ENCODE data around the gene MMP14. TPM values are rescaled to one million over a fixed set of nuclear protein-coding genes. Genes with fewer than 3 reads are reported as not detected.
"Not testable (repeated sequence)": the region's sequence is repeated elsewhere in the genome, so short reads cannot be mapped to it uniquely, and the experiment has no call there.

MMP14 gene
- total RNA-seq, 2 experiments from 2014 or later: 1.8 to 2.4 TPM

- H3K36me3 Mint-ChIP-seq (ENCODE audit: low read depth): no peaks in the 10 kb centered on the region
- peaks cover 14% of the 10 kb centered on the region for H3K27me3 Mint-ChIP-seq (ENCODE audit: low read depth)
- peaks cover 22% of the 10 kb centered on the region for H3K4me1 Mint-ChIP-seq (ENCODE audit: low read depth)
- ChIA-PET CTCF (interaction anchor here (1.6 kb wide), 1 partner anchor 38 kb away, joined by 5 read pairs; no protein-coding TSS in a partner anchor), POLR2A (interaction anchor here (0.8 to 1.0 kb wide), 2 partner anchors 152 to 217 kb away, joined by 3 read pairs; partner anchors contain the start of gene ABHD4)
- no peak for DNase-seq
- no peak within 1 kb of the TSS for H3K27ac Mint-ChIP-seq
- no peaks in the 10 kb centered on the region for H3K9me3 Mint-ChIP-seq (ENCODE audit: insufficient read depth)
- H3K4me3 Mint-ChIP-seq: no peak within 1 kb of the TSS
- no peak for ATAC-seq
Observed at GRCh38 chr14:22814941-22815713, 21.3 kb upstream of the MMP14 start, which contains the start of gene SLC7A7. SLC7A7 (minus strand) TSS chr14:22815435; CDS start chr14:22813398, 2,037 bp downstream.

- no peaks in the 10 kb centered on the region for H3K9me3 Mint-ChIP-seq (ENCODE audit: insufficient read depth)
- CTCF ChIA-PET: interaction anchor here (0.9 to 23.8 kb wide), 6 partner anchors 12 to 263 kb away, joined by 3 to 590 read pairs (median 5); no protein-coding TSS in a partner anchor
- H3K36me3 Mint-ChIP-seq (ENCODE audit: low read depth): no peaks in the 10 kb centered on the region
- no peak overlapping the region for H3K4me3 Mint-ChIP-seq
- H3K4me1 Mint-ChIP-seq (ENCODE audit: low read depth): peaks cover 30% of the 10 kb centered on the region
- ATAC-seq (peak; percentile 12), DNase-seq (no peak)
- POLR2A ChIA-PET: interaction anchor here (1.2 kb wide), 1 partner anchor 249 kb away, joined by 4 read pairs; no protein-coding TSS in a partner anchor
- peaks cover 27% of the 10 kb centered on the region for H3K27me3 Mint-ChIP-seq (ENCODE audit: low read depth)
- no peak overlapping the region for H3K27ac Mint-ChIP-seq
Observed at GRCh38 chr14:22819151-22819988, 17.0 kb upstream of the MMP14 start.

- no peak for ATAC-seq
- no peak overlapping the region for H3K4me3 Mint-ChIP-seq
- CTCF ChIA-PET: interaction anchor here (1.0 to 23.8 kb wide), 6 partner anchors 10 to 264 kb away, joined by 3 to 590 read pairs (median 4); no protein-coding TSS in a partner anchor
- no peaks in the 10 kb centered on the region for H3K36me3 Mint-ChIP-seq (ENCODE audit: low read depth)
- H3K27me3 Mint-ChIP-seq (ENCODE audit: low read depth): peaks cover 24% of the 10 kb centered on the region
- POLR2A ChIA-PET: no interaction called here
- no peak for DNase-seq
- no peaks in the 10 kb centered on the region for H3K9me3 Mint-ChIP-seq (ENCODE audit: insufficient read depth)
- peaks cover 34% of the 10 kb centered on the region for H3K4me1 Mint-ChIP-seq (ENCODE audit: low read depth)
- H3K27ac Mint-ChIP-seq: no peak overlapping the region
Observed at GRCh38 chr14:22820731-22821130, 15.7 kb upstream of the MMP14 start.

GRCh38 chr14:22821193-22822015 is 15.0 kb upstream of the MMP14 start:
- ChIA-PET POLR2A (interaction anchor here (0.8 kb wide), 1 partner anchor 41 kb away, joined by 4 read pairs; no protein-coding TSS in a partner anchor), CTCF (interaction anchor here (0.7 to 23.8 kb wide), 8 partner anchors 9 to 264 kb away, joined by 3 to 590 read pairs (median 4); no protein-coding TSS in a partner anchor)
- no peak for DNase-seq
- no peaks in the 10 kb centered on the region for H3K9me3 Mint-ChIP-seq (ENCODE audit: insufficient read depth)
- H3K36me3 Mint-ChIP-seq (ENCODE audit: low read depth): no peaks in the 10 kb centered on the region
- H3K27me3 Mint-ChIP-seq (ENCODE audit: low read depth): peaks cover 24% of the 10 kb centered on the region
- no peak for ATAC-seq
- peaks cover 32% of the 10 kb centered on the region for H3K4me1 Mint-ChIP-seq (ENCODE audit: low read depth)
- H3K27ac Mint-ChIP-seq: no peak overlapping the region
- H3K4me3 Mint-ChIP-seq: peak overlapping the region; percentile 7

GRCh38 chr14:22822016-22822570 is 14.3 kb upstream of the MMP14 start:
- peaks cover 32% of the 10 kb centered on the region for H3K4me1 Mint-ChIP-seq (ENCODE audit: low read depth)
- DNase-seq (no peak), ATAC-seq (no peak)
- H3K27me3 Mint-ChIP-seq (ENCODE audit: low read depth): peaks cover 24% of the 10 kb centered on the region
- H3K9me3 Mint-ChIP-seq (ENCODE audit: insufficient read depth): no peaks in the 10 kb centered on the region
- H3K27ac Mint-ChIP-seq: no peak overlapping the region
- peak overlapping the region; percentile 39 for H3K4me3 Mint-ChIP-seq
- H3K36me3 Mint-ChIP-seq (ENCODE audit: low read depth): no peaks in the 10 kb centered on the region
- ChIA-PET POLR2A (interaction anchor here (1.3 kb wide), 1 partner anchor 31 kb away, joined by 8 read pairs; no protein-coding TSS in a partner anchor), CTCF (interaction anchor here (0.6 to 23.8 kb wide), 26 partner anchors 8 to 251 kb away, joined by 3 to 590 read pairs (median 7); partner anchors contain the start of genes HAUS4, LRP10, OXA1L and RBM23)

GRCh38 chr14:22822571-22823098 is 13.8 kb upstream of the MMP14 start:
- POLR2A ChIA-PET: interaction anchor here (0.9 to 1.3 kb wide), 2 partner anchors 31 to 48 kb away, joined by 3 to 8 read pairs; no protein-coding TSS in a partner anchor
- CTCF ChIA-PET: interaction anchor here (0.6 to 23.8 kb wide), 43 partner anchors 8 to 1088 kb away, joined by 3 to 590 read pairs (median 6); partner anchors contain the start of genes CDH24, DAD1, HAUS4 and LRP10
- peak; percentile 89 for ATAC-seq
- H3K4me3 Mint-ChIP-seq: peak overlapping the region; percentile 39
- H3K36me3 Mint-ChIP-seq (ENCODE audit: low read depth): no peaks in the 10 kb centered on the region
- peak; percentile 79 for DNase-seq
- no peaks in the 10 kb centered on the region for H3K9me3 Mint-ChIP-seq (ENCODE audit: insufficient read depth)
- peaks cover 32% of the 10 kb centered on the region for H3K4me1 Mint-ChIP-seq (ENCODE audit: low read depth)
- H3K27me3 Mint-ChIP-seq (ENCODE audit: low read depth): peaks cover 24% of the 10 kb centered on the region
- H3K27ac Mint-ChIP-seq: no peak overlapping the region

- ChIA-PET POLR2A (interaction anchor here (0.7 kb wide), 1 partner anchor 9 kb away, joined by 3 read pairs; no protein-coding TSS in a partner anchor), CTCF (interaction anchor here (1.0 to 23.8 kb wide), 12 partner anchors 15 to 268 kb away, joined by 3 to 590 read pairs (median 12); partner anchors contain the start of genes LRP10 and PRMT5)
- no peak for ATAC-seq
- H3K4me1 Mint-ChIP-seq (ENCODE audit: low read depth): peaks cover 35% of the 10 kb centered on the region
- H3K27ac Mint-ChIP-seq: no peak overlapping the region
- peaks cover 19% of the 10 kb centered on the region for H3K27me3 Mint-ChIP-seq (ENCODE audit: low read depth)
- no peak overlapping the region for H3K4me3 Mint-ChIP-seq
- peaks cover 5% of the 10 kb centered on the region for H3K36me3 Mint-ChIP-seq (ENCODE audit: low read depth)
- no peak for DNase-seq
- peaks cover 3% of the 10 kb centered on the region for H3K9me3 Mint-ChIP-seq (ENCODE audit: insufficient read depth)
Observed at GRCh38 chr14:22824711-22825359, 11.6 kb upstream of the MMP14 start.

- not testable (repeated sequence) for H3K27me3 Mint-ChIP-seq (ENCODE audit: low read depth); H3K9me3 Mint-ChIP-seq (ENCODE audit: insufficient read depth); DNase-seq; ATAC-seq
- ChIA-PET CTCF (interaction anchor here (2.2 to 23.8 kb wide), 4 partner anchors 26 to 259 kb away, joined by 10 to 590 read pairs (median 29); partner anchors contain the start of gene LRP10), POLR2A (interaction anchor here (0.6 to 1.1 kb wide), 3 partner anchors 22 to 127 kb away, joined by 3 read pairs; partner anchors contain the start of gene LRP10)
- H3K27ac Mint-ChIP-seq: peak overlapping the region; percentile 96
- peaks cover 39% of the 10 kb centered on the region for H3K4me1 Mint-ChIP-seq (ENCODE audit: low read depth)
- H3K36me3 Mint-ChIP-seq (ENCODE audit: low read depth): peaks cover 28% of the 10 kb centered on the region
- H3K4me3 Mint-ChIP-seq: peak overlapping the region; percentile 95
Observed at GRCh38 chr14:22829076-22829660, 7.2 kb upstream of the MMP14 start.

GRCh38 chr14:22829661-22830442 is 6.5 kb upstream of the MMP14 start, which contains the start of gene MRPL52:
MRPL52 (plus strand) TSS chr14:22829887; CDS start chr14:22829913, 26 bp downstream.
- ChIA-PET CTCF (interaction anchor here (0.7 to 23.8 kb wide), 12 partner anchors 8 to 272 kb away, joined by 3 to 590 read pairs (median 4); partner anchors contain the start of genes LRP10, OXA1L and PRMT5), POLR2A (interaction anchor here (0.6 to 1.6 kb wide), 13 partner anchors 9 to 289 kb away, joined by 3 to 10 read pairs (median 4); partner anchors contain the start of genes ACIN1, C14orf119, CEBPE and DAD1)
- Mint-ChIP-seq H3K27ac (peak within 1 kb of the TSS; percentile 96), H3K9me3 (ENCODE audit: insufficient read depth) (peaks cover 3% of the 10 kb centered on the region), H3K36me3 (ENCODE audit: low read depth) (peaks cover 34% of the 10 kb centered on the region), H3K4me1 (ENCODE audit: low read depth) (peaks cover 32% of the 10 kb centered on the region), H3K4me3 (peak within 1 kb of the TSS; percentile 95), H3K27me3 (ENCODE audit: low read depth) (no peaks in the 10 kb centered on the region)
- ATAC-seq (peak; percentile 93), DNase-seq (peak; percentile 95)
